Limb (tissue), 2 donors: ENCODE measurements around the gene LTBP1.

ENCODE experiments used
- DNase-seq, 2 donors: peaks; one replicate each; pipeline ENCODE4 v3.0.0-alpha.2; 2016; ENCODE audit errors: extremely low spot score in 2 of 2

LTBP1 gene

GRCh38 chr2:33008716-33009115, 62.0 kb downstream of the LTBP1 start:
- DNase-seq, result no peak

GRCh38 chr2:33009249-33009648, 62.5 kb downstream of the LTBP1 start:
- DNase-seq, result no peak

- DNase-seq, result no peak
Measured at GRCh38 chr2:33011373-33011772, 64.6 kb downstream of the LTBP1 start.

- no peak for DNase-seq
Measured at GRCh38 chr2:33011941-33012340, 65.2 kb downstream of the LTBP1 start.

GRCh38 chr2:33013684-33014110, 66.9 kb downstream of the LTBP1 start:
- DNase-seq, result no peak

- no peak for DNase-seq
Measured at GRCh38 chr2:33014268-33014667, 67.5 kb downstream of the LTBP1 start.

GRCh38 chr2:33015421-33016142, 68.8 kb downstream of the LTBP1 start:
- no peak for DNase-seq

- DNase-seq, result no peak
Measured at GRCh38 chr2:33018271-33018670, 71.5 kb downstream of the LTBP1 start.

- DNase-seq, result no peak
Measured at GRCh38 chr2:33019796-33020195, 73.0 kb downstream of the LTBP1 start.

GRCh38 chr2:33020883-33021282, 74.1 kb downstream of the LTBP1 start:
- DNase-seq, result no peak

- no peak for DNase-seq
Measured at GRCh38 chr2:33021542-33022227, 74.9 kb downstream of the LTBP1 start.

GRCh38 chr2:33022395-33022985, 75.7 kb downstream of the LTBP1 start:
- no peak for DNase-seq

- no peak for DNase-seq
Measured at GRCh38 chr2:33022989-33023727, 76.4 kb downstream of the LTBP1 start.

- no peak for DNase-seq
Measured at GRCh38 chr2:33023728-33024500, 77.2 kb downstream of the LTBP1 start.

- no peak for DNase-seq
Measured at GRCh38 chr2:33024758-33025157, 78.0 kb downstream of the LTBP1 start.

GRCh38 chr2:33029459-33029858, 82.7 kb downstream of the LTBP1 start:
- no peak for DNase-seq

- DNase-seq, result no peak
Measured at GRCh38 chr2:33029926-33030325, 83.2 kb downstream of the LTBP1 start.

GRCh38 chr2:33030326-33030725, 83.6 kb downstream of the LTBP1 start:
- no peak for DNase-seq

- DNase-seq, result no peak
Measured at GRCh38 chr2:33032245-33032644, 85.5 kb downstream of the LTBP1 start.

GRCh38 chr2:33033606-33034081, 86.9 kb downstream of the LTBP1 start:
- DNase-seq, result peak; percentile 68 to 71

GRCh38 chr2:33034784-33035183, 88.0 kb downstream of the LTBP1 start:
- peak in 1 of 2 donors; percentile 62 for DNase-seq
